ENCODE measurements around the gene DLG2.
"Not testable (repeated sequence)": the region's sequence is repeated elsewhere in the genome, so short reads cannot be mapped to it uniquely, and the experiment has no call there.

DLG2 gene

GRCh38 chr11:85231588-85231987 is 395.6 kb downstream of the DLG2 start:
- no peak for DNase-seq (ENCODE audit: extremely low read depth, low read depth)
- TF ChIP-seq CTCF (IDR thresholded peaks at IDR 0.05; ENCODE audit: low read depth, low read length), result no peak

- DNase-seq (ENCODE audit: extremely low read depth, low read depth), result not testable (repeated sequence)
These were observed 397.4 kb downstream of the DLG2 start for GRCh38 chr11:85229723-85230122.

- no peak for DNase-seq (ENCODE audit: extremely low read depth, low read depth)
- TF ChIP-seq CTCF (IDR thresholded peaks at IDR 0.05; ENCODE audit: low read depth, low read length), result no peak
These were observed 430.2 kb downstream of the DLG2 start for GRCh38 chr11:85196968-85197367.

- no peak for TF ChIP-seq CTCF (IDR thresholded peaks at IDR 0.05; ENCODE audit: low read depth, low read length)
- no peak for DNase-seq (ENCODE audit: extremely low read depth, low read depth)
These were observed 431.2 kb downstream of the DLG2 start for GRCh38 chr11:85195934-85196333.

GRCh38 chr11:85187992-85188391 is 439.2 kb downstream of the DLG2 start:
- no peak for DNase-seq (ENCODE audit: extremely low read depth, low read depth)
- no peak for TF ChIP-seq CTCF (IDR thresholded peaks at IDR 0.05; ENCODE audit: low read depth, low read length)

- no peak for TF ChIP-seq CTCF (IDR thresholded peaks at IDR 0.05; ENCODE audit: low read depth, low read length)
- no peak for DNase-seq (ENCODE audit: extremely low read depth, low read depth)
These were observed 442.4 kb downstream of the DLG2 start for GRCh38 chr11:85184721-85185120.

GRCh38 chr11:85182441-85183387 is 444.4 kb downstream of the DLG2 start:
- no peak for DNase-seq (ENCODE audit: extremely low read depth, low read depth)
- TF ChIP-seq CTCF (IDR thresholded peaks at IDR 0.05; ENCODE audit: low read depth, low read length), result peak; percentile 19

- DNase-seq (ENCODE audit: extremely low read depth, low read depth), result no peak
- no peak for TF ChIP-seq CTCF (IDR thresholded peaks at IDR 0.05; ENCODE audit: low read depth, low read length)
These were observed 446.6 kb downstream of the DLG2 start for GRCh38 chr11:85180528-85180927.
